Osteoblast (primary cell): ENCODE measurements around the gene DGKB. TPM values are rescaled to one million over a fixed set of nuclear protein-coding genes. Genes with fewer than 3 reads are reported as not detected.

ENCODE experiments used
- DNase-seq: peaks from one replicate; pipeline ENCODE4 v3.0.0; 2011; ENCODE audit warnings: low spot score, mixed read lengths; ENCODE audit not compliant: insufficient read length; ENCODE audit errors: missing footprints
- H2AFZ ChIP-seq: 2 replicates; pipeline ENCODE4 v1.6.0; 2011; ENCODE audit warnings: mild to moderate bottlenecking, low read length
- H3K27ac ChIP-seq: 2 replicates; pipeline ENCODE4 v1.5.1; 2011; ENCODE audit warnings: mild to moderate bottlenecking, low read depth, low read length, moderate library complexity
- H3K27me3 ChIP-seq: 2 replicates; pipeline ENCODE4 v1.6.0; 2012; ENCODE audit warnings: mild to moderate bottlenecking, control low read depth, inconsistent platforms, low read length, moderate library complexity; ENCODE audit not compliant: insufficient read depth
- H3K36me3 ChIP-seq: 2 replicates; pipeline ENCODE4 v1.5.1; 2011; ENCODE audit warnings: mild to moderate bottlenecking, low read length, control low read depth, moderate library complexity; ENCODE audit not compliant: insufficient read depth
- H3K4me1 ChIP-seq: 2 replicates; pipeline ENCODE4 v1.5.1; 2011; ENCODE audit warnings: mild to moderate bottlenecking, low read length, control low read depth, moderate library complexity; ENCODE audit not compliant: insufficient read depth
- H3K4me2 ChIP-seq: 2 replicates; pipeline ENCODE4 v1.6.0; 2011; ENCODE audit warnings: mild to moderate bottlenecking, low read length; ENCODE audit not compliant: insufficient read depth
- H3K4me3 ChIP-seq: fragments of 200-600 bp; sonication (generic); 3 replicates; pipeline ENCODE4 v1.5.1; 2012; ENCODE audit warnings: mild to moderate bottlenecking, low read length, inconsistent platforms; ENCODE audit not compliant: insufficient read depth
- H3K79me2 ChIP-seq: 2 replicates; pipeline ENCODE4 v1.6.0; 2012; ENCODE audit warnings: mild to moderate bottlenecking, low read length, control low read depth, inconsistent platforms; ENCODE audit not compliant: insufficient read depth
- H3K9me3 ChIP-seq: 2 replicates; pipeline ENCODE4 v1.5.1; 2011; ENCODE audit warnings: low read depth, low read length, control low read depth
- H4K20me1 ChIP-seq: 2 replicates; pipeline ENCODE4 v1.6.0; 2012; ENCODE audit warnings: mild to moderate bottlenecking, low read length, control low read depth; ENCODE audit not compliant: insufficient read depth
- total RNA-seq: library from RNA; depleted of rRNA; stranded (reverse); fragments of >200 nt; gene quantifications from 2 replicates; pipeline ENCODE4 v1.2.3, GENCODE V29; 2012
- TF ChIP-seq, protein P1 (sequence below): IDR thresholded peaks from 2 replicates; pipeline ENCODE4 v1.5.1; 2011; ENCODE audit warnings: mild to moderate bottlenecking, low read depth, low read length, moderate library complexity; ENCODE audit errors: extremely low read depth

The DGKB gene
- total RNA-seq, 1 donor: 1.1 TPM

DNA sequence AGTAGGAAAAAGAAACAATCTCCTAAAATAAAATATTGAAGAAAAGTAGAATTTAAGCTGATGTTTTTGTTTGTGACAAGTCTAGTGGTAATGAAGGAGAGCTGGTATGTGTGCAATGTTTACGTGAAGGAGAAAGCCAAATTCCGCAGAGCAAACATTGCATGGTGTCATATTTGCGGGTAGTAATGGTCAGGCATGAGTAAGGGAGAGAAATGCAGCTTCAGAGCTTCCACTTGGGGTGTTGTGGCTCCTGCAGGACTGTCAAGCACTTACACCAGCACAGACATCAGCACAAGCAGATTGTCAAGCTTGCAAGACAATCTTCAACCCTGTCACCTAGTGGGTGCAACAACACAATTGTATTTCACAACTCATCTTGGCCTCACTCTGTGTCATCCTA is 776.6 kb downstream of the DGKB start:
- TF ChIP-seq, protein P1, sequence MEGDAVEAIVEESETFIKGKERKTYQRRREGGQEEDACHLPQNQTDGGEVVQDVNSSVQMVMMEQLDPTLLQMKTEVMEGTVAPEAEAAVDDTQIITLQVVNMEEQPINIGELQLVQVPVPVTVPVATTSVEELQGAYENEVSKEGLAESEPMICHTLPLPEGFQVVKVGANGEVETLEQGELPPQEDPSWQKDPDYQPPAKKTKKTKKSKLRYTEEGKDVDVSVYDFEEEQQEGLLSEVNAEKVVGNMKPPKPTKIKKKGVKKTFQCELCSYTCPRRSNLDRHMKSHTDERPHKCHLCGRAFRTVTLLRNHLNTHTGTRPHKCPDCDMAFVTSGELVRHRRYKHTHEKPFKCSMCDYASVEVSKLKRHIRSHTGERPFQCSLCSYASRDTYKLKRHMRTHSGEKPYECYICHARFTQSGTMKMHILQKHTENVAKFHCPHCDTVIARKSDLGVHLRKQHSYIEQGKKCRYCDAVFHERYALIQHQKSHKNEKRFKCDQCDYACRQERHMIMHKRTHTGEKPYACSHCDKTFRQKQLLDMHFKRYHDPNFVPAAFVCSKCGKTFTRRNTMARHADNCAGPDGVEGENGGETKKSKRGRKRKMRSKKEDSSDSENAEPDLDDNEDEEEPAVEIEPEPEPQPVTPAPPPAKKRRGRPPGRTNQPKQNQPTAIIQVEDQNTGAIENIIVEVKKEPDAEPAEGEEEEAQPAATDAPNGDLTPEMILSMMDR: peak; percentile 26
- peak; percentile 66 for DNase-seq
- Histone ChIP-seq H3K4me1 (no peaks in the 10 kb centered on the region), H3K36me3 (no peaks in the 10 kb centered on the region), H4K20me1 (no peaks in the 10 kb centered on the region), H3K9me3 (no peaks in the 10 kb centered on the region), H3K4me3 (no peak overlapping the region), H3K79me2 (no peaks in the 10 kb centered on the region), H3K4me2 (no peak overlapping the region), H2AFZ (peak overlapping the region; percentile 13), H3K27me3 (no peaks in the 10 kb centered on the region), H3K27ac (no peak overlapping the region)

DNA sequence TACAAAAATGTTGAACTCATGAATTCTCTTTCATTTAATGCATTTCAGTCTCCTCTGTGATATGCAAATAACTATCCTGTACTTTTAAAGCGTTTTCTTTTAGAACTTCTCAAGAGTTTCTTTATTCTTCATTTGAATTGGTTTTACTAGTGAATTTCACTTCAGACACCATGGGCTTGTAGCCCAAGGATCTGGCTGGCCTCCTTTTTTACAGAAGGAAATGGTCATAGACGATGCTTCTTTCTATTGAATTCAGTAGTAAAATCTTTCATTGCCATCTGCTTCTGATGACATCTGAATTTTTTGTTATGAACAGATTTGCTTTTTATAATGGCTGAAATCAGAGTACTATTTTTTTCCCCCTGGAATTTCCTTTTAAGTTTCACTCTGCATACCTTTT is 777.8 kb downstream of the DGKB start:
- Histone ChIP-seq H3K9me3 (no peaks in the 10 kb centered on the region), H3K27me3 (no peaks in the 10 kb centered on the region), H3K27ac (no peak overlapping the region), H3K79me2 (no peaks in the 10 kb centered on the region), H4K20me1 (no peaks in the 10 kb centered on the region), H3K4me2 (no peak overlapping the region), H3K36me3 (no peaks in the 10 kb centered on the region), H3K4me3 (no peak overlapping the region), H3K4me1 (no peaks in the 10 kb centered on the region), H2AFZ (no peak overlapping the region)
- TF ChIP-seq, protein P1: no peak
- no peak for DNase-seq

DNA sequence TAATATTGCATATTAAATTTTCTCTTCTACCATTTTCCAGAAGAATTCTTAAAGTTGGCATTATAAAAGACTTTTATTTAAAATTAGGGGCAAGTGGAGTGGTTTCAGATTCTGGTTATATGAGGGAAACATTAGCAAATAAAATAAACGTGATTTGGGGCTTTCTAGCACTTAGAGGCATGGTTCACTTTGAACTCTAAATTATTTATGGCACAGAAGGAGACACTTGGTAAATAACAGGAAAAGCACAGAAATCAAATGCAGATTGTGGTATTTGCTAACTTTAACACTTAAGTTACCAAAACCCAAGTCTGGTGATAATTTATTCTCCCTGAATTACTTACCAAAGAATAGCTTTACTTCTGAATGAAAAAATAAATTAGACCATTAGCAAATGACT is 778.6 kb downstream of the DGKB start:
- Histone ChIP-seq H3K36me3 (no peaks in the 10 kb centered on the region), H3K4me3 (no peak overlapping the region), H3K27ac (no peak overlapping the region), H2AFZ (no peak overlapping the region), H3K79me2 (no peaks in the 10 kb centered on the region), H3K4me1 (no peaks in the 10 kb centered on the region), H3K9me3 (no peaks in the 10 kb centered on the region), H3K27me3 (no peaks in the 10 kb centered on the region), H4K20me1 (no peaks in the 10 kb centered on the region), H3K4me2 (no peak overlapping the region)
- DNase-seq: no peak
- TF ChIP-seq, protein P1: no peak

DNA sequence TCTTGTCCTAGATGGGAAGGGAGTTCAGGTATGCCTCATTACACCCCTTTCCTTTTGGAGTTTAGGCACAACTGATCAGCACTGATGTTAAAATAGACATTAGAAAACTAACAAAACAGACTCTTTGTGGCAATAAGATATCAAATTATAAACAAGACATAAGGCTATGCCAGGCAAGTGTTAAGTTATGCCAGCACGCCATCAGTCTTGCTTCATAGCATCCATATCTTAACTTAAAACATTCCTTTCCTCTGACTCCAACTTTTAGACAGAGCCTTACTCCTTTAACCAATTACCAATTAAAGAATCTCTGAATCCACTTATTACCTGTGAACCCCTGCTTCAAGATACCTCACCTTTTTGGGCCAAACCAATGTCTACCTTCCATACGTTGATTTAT is 786.9 kb downstream of the DGKB start:
- Histone ChIP-seq H3K36me3 (no peaks in the 10 kb centered on the region), H3K27me3 (no peaks in the 10 kb centered on the region), H3K4me1 (no peaks in the 10 kb centered on the region), H4K20me1 (no peaks in the 10 kb centered on the region), H3K9me3 (no peaks in the 10 kb centered on the region), H3K79me2 (no peaks in the 10 kb centered on the region), H2AFZ (no peak overlapping the region), H3K27ac (no peak overlapping the region), H3K4me2 (no peak overlapping the region), H3K4me3 (no peak overlapping the region)
- no peak for DNase-seq
- TF ChIP-seq, protein P1: no peak
